ENCODE results near the gene EN1.

The EN1 gene

DNA sequence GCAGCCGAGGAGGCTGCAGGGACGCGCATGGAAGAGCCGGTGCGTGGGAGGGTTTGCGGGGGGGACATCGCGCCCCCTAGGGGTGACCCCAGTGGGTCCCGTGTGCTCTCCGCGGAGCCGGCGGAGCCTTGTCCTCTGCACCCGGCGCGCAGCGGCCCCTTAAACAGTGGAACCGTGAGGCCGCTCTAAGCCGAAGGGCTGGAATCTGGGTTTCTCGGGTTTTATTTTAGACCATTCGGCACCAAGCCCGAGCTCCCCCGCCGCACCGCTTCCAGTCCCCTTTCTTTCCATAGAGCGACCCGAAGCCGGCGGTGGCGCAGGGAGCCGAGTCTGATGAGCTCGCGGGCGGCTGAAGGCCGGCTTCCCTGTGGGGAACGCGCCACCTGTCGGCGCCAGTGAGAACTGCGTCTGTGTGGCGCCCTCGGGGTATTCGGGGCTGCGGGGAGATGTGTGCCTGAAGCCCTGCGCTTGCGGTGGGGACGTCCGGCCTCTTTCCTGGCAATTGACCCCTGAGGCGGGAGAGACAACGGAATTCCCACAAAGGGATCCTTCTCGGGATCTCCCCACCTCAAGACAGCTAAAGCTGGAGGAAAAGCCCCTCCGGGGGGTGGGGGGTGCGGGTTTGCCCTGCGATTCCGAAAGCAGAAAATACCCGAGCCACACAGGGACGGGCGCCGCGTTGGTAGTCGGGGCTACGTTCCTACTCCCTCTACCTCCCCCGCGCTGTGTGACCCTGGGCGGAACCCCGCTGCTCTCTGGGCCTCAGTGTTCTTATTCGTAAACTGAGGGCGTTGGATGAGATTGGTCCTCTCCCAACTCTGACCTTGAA, 8.2 kb upstream of the EN1 start:
- peak; percentile 86 for DNase-seq

DNA sequence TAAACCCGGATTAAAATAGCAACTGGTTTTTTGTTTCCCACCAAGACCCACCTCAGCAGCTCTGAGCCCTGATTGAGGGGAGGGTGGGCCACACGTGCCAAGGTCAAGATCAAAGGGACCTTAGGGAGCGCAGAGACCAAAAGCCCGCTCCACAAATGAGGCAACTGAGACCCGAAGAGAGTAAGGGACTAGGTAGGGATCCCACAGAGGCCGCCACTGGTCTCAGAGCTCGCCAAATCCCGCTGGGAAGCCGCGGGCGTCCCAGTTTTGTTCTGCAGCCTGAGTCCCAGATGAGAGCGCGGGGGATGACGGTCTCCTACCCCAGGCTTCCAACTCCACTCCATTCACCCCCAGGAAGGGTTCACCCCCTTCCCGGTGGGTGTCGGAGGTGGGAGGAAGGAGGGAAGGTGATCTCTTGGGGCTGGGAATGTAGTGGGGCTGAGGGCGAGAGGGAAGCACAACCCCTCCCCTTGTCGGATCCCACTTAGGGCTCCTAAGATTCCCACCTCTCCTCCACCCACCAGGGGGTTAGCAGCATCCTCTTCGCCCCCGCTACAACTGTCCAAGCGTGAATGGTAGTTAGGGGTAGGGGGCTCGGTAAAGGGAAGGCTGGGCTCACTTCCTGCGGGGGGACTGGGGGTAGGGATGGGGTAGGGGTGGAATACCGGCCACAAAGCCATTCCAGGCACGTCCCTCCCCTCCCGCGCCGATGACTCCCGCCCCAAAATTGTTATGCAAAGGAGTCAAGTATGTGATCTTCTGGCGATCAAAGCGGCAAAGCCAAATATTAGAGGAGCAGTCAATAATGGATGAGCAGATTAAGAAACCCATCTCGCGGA, 7.3 kb upstream of the EN1 start:
- no peak for DNase-seq

DNA sequence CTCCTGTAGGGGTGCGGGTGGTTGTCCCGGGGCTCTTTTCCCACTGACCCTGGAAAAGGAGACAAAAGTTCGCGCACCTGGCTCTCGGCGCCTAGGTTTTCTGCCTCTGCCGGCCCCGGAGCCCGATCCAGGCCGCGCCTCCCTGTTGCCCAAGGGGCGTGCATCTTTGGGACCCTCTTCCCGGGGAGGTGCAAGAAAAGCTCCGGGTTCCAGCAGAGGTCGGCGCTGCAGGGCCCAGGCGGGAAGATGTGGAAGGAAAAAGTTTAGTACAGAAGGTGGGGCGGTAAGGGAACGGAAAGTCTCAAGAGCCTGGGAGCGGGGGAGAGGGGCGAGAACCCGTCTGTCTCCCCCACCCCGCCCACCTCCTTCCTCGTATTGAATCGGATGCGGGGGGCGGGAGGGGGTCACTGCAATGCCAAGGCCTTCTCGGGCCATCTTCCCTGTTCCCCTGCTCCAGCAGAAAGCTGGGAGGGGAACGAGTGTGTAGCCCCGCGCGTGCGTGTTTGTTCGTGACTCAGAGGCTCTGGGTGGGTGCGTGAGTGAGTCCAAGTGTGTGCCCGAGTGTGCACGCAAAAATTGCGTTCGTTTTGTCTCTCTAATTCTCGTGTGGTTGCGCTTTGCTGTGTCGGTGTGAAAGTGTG, 6.3 kb upstream of the EN1 start:
- DNase-seq, result no peak

- no peak for DNase-seq
Measured at GRCh38 chr2:118853129-118853640, 5.7 kb upstream of the EN1 start.

DNA sequence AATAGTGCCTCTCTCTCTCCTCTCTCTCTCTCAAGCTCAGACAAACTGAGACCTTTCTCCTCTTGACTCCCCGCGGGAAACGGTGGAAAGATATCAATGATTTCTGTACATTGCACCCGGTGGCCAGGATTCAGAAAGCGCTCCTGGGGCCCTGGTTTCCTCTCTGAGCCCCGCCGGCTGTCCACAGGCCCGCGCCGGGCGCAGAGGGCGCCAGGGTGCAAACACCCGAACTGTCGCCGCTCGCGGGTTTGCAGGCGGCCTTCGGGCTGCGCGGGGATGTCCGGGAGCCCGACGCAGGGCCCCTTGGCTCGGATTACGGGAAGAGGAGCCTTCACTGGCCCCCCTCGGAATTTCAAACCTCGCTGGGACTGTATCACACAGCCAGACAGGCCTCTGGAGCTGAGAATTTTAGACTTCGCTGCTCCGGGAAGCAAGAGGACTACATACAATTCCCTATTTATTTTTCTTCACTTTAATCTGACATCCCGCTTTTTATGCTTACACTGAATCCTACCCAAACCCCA, 5.2 kb upstream of the EN1 start:
- no peak for DNase-seq

- DNase-seq, result no peak
Measured at GRCh38 chr2:118851650-118852049, 4.2 kb upstream of the EN1 start.

GRCh38 chr2:118850901-118851415, 3.5 kb upstream of the EN1 start:
- DNase-seq, result no peak

DNA sequence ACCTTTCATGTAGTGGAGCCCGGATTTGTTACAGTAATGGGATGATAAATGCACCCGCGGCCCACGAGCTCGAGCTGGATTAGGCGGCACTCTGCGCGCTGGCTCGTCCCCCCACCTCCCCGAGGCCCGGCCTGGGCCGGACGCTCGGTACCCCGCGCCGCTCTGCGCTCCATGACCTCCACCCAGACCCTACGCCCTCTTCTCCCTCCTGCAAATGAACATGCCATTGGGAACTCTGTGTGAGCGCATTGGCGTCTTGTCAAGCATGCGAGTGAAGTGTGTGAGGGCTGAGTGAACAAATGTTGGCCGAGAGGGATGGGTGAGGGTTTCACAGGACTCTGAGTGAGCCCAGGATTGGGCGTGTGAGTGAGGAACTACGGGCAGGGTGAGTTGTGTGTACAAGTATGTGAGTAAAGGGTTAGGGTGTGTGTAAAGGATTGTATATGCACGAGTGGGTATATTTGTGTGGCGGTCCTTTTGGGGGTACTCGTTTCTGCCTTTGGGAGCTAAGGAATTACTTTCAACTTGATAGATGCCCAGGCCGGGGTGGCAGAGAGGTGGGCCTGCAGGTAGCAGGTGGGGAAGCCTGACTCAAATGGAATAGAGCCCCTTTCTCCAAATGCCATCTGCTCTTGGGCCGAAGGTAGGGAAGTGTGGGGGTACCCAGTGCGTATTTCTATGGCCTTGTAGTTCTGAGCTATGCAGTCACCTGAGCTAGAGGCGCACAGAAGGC, 2.9 kb upstream of the EN1 start:
- no peak for DNase-seq

GRCh38 chr2:118849226-118850167, 2.0 kb upstream of the EN1 start:
- DNase-seq, result no peak

DNA sequence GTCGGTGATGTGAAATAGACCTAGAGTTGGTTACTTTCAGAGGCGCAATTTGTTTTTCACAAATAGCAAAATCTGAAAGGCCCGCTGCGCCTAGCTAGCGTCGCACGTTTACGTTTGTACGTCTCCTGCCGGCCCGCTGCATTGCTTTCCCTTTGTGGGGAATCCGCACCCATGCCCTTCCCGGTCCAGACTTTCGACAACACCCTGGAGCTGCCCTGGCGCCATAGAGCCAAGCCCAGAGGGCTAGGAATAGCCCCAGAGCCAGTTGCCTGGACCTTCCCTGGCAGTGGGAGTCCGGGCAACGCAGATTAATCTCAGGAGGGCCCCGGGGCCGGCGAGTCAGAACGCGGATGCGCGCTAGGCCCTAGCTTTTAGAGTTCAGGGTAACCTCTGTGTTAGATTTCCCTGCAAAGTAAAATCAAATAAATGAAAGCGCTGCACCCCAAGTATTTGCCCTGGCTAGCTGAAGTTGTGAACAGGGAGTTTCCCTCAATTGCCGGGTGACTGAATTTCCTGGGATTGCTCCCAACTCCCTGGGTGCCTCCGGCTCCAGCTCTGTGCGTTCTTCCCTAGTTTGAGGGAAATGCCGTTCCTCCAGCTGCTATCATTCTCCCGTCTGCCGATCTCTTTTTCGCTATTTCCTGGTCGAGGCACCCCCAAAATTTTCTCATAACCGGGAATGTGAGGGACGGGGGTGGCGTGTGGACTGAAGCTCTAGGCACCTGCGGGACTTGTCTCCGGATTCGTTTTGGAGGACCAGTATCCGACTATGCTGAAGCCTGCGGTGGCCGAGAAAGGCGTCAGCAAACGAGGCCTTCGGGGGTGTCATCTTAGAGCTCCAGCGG, 1.2 kb upstream of the EN1 start:
- DNase-seq, result no peak

- no peak for DNase-seq
Measured at GRCh38 chr2:118847762-118848172, 319 bp upstream of the EN1 start.

- DNase-seq, result no peak
Measured at GRCh38 chr2:118846442-118846952, 951 bp downstream of the EN1 start.

GRCh38 chr2:118845522-118846441, 1.7 kb downstream of the EN1 start:
- DNase-seq, result no peak

DNA sequence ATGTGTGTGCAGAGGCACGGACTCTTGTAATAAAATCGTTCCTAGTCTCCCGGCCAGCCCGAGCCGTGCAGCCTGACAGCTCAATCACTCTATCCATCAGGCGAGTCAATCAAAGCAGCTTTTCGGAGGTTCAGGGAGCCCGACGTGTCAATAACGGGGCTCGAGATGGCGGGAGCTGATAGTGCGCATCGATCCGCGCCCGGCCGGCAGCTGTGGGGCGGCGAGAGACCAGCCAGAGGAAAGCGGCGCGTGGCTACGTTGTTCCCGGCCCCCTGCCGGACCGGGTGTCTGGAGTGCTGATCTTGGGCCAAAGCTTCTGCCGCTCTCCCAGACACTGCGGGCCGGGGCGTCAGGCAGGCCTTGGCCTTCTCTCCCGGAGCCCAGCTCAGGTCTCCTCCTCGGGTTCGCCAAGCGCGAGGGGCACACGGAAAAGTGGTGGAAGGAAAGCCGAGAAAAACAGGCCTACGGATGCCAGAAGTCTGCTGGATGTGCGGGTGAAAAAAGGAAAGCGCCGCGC, 2.4 kb downstream of the EN1 start:
- DNase-seq, result no peak

- DNase-seq, result no peak
Measured at GRCh38 chr2:118844261-118845004, 3.0 kb downstream of the EN1 start.

GRCh38 chr2:118843483-118844132, 3.8 kb downstream of the EN1 start:
- no peak for DNase-seq

Measured in stimulated activated CD4-positive, alpha-beta T cell treated with anti-CD3 and anti-CD28 coated beads, Interleukin-4, amount 100 ng/mL, for 1 hour (primary cell).